Retina (tissue), 1 donor: Measurements from ENCODE around the gene GPHN.
A peak's percentile ranks its signal among the peaks of the same experiment; 100 is the strongest.

Source experiments
- DNase-seq: peaks from one replicate; pipeline ENCODE4 v3.0.0-alpha.2; 2016

Gene GPHN

GRCh38 chr14:66603945-66604344, 96.0 kb downstream of the GPHN start:
- no peak for DNase-seq

- no peak for DNase-seq
These were observed 98.9 kb downstream of the GPHN start for GRCh38 chr14:66606826-66607225.

- DNase-seq = no peak
These were observed 102.2 kb downstream of the GPHN start for GRCh38 chr14:66610154-66610563.

- no peak for DNase-seq
These were observed 105.4 kb downstream of the GPHN start for GRCh38 chr14:66613344-66613743.

- DNase-seq = no peak
These were observed 112.0 kb downstream of the GPHN start for GRCh38 chr14:66619952-66620351.

GRCh38 chr14:66623838-66624237, 115.9 kb downstream of the GPHN start:
- DNase-seq = no peak

- DNase-seq = peak; percentile 48
These were observed 116.5 kb downstream of the GPHN start for GRCh38 chr14:66624336-66624937.

GRCh38 chr14:66628636-66629035, 120.7 kb downstream of the GPHN start:
- DNase-seq = no peak

- no peak for DNase-seq
These were observed 121.6 kb downstream of the GPHN start for GRCh38 chr14:66629499-66629898.

GRCh38 chr14:66634876-66635275, 126.9 kb downstream of the GPHN start:
- DNase-seq = no peak

- no peak for DNase-seq
These were observed 127.5 kb downstream of the GPHN start for GRCh38 chr14:66635435-66635834.

- no peak for DNase-seq
These were observed 128.3 kb downstream of the GPHN start for GRCh38 chr14:66636240-66636639.

- DNase-seq = no peak
These were observed 130.7 kb downstream of the GPHN start for GRCh38 chr14:66638689-66639088.

GRCh38 chr14:66641861-66642635, 134.1 kb downstream of the GPHN start:
- no peak for DNase-seq

GRCh38 chr14:66643344-66643743, 135.4 kb downstream of the GPHN start:
- DNase-seq = no peak

- DNase-seq = no peak
These were observed 137.8 kb downstream of the GPHN start for GRCh38 chr14:66645716-66646115.

- peak; percentile 32 for DNase-seq
These were observed 141.6 kb downstream of the GPHN start for GRCh38 chr14:66649498-66649897.

GRCh38 chr14:66650491-66650911, 142.6 kb downstream of the GPHN start:
- no peak for DNase-seq

GRCh38 chr14:66651536-66652220, 143.7 kb downstream of the GPHN start:
- no peak for DNase-seq

GRCh38 chr14:66652525-66653106, 144.7 kb downstream of the GPHN start:
- DNase-seq = peak; percentile 24

GRCh38 chr14:66657780-66658179, 149.8 kb downstream of the GPHN start:
- DNase-seq = no peak

- DNase-seq = no peak
These were observed 154.4 kb downstream of the GPHN start for GRCh38 chr14:66662374-66662773.

- no peak for DNase-seq
These were observed 169.8 kb downstream of the GPHN start for GRCh38 chr14:66677780-66678179.

- no peak for DNase-seq
These were observed 172.3 kb downstream of the GPHN start for GRCh38 chr14:66680216-66680615.
